ENCODE data around the gene IRAK1.

Gene IRAK1

DNA sequence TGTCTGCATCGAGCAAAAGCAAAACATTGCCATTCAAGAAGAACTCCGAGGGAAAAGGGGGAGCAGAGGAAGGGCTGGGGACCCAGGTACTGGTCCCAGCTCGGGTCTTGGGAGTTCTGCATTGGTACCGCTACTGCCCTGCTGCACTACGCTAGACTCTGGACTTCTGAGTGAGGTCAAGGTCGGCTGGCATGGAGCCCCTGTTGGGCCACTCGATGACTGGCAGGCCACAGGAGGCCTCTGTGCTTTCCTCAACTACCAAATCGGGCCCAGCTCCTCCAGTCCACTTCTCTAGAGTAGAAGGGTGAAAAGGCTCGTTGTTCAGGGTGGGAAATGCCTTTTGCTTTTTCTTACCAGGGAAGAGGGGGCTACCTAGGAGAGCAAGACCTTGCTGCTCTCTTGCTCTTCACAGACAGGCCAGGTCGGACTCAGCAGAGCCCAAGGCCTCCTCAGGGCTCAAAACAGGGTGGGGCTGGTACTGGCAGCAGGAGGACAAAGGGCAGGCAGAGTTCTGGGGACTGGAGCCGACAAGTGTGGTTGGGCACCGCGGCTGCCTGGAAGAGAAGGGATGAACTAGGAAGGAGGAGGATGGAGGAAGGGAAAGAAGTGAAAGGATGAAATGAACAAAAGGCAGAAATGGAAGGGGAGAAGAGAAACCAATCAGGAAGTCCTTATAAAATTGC lies 8.9 kb upstream of the IRAK1 start:
- CTCF ChIA-PET = interaction anchor here (0.6 to 4.7 kb wide), 6 partner anchors 13 to 278 kb away, joined by 3 to 29 read pairs (median 5); no protein-coding TSS in a partner anchor
- Histone ChIP-seq H3K9me3 (ENCODE audit: control insufficient read depth, insufficient read depth, low read depth, low read length) (no peaks in the 10 kb centered on the region), H3K27ac (ENCODE audit: extremely low read depth, low read depth, low read length) (no peak overlapping the region), H3K4me3 (ENCODE audit: low read depth, low read length) (no peak overlapping the region), H3K36me3 (ENCODE audit: control insufficient read depth in 2 of 2, insufficient read depth in 1 of 2, low read length in 2 of 2) (peaks cover 0 to 64% of the 10 kb centered on the region in 2 experiments; a peak in 1 of 3 replicates), H3K4me1 (ENCODE audit: control insufficient read depth, insufficient read depth, low read length) (no peaks in the 10 kb centered on the region)
- no peak for TF ChIP-seq ZNF354C (tag by site-specific recombination; IDR thresholded peaks at IDR 0.05; ENCODE audit: borderline replicate concordance, low read depth)
- peak; percentile 62; the same call in 1 of the 2 replicates for TF ChIP-seq PRDM1 (tag by site-specific recombination; IDR thresholded peaks at IDR 0.05)
- TF ChIP-seq ZIC2 (tag by site-specific recombination; IDR thresholded peaks at IDR 0.05) = no peak
- POLR2A ChIA-PET = interaction anchor here (0.6 kb wide), 1 partner anchor 64 kb away, joined by 3 read pairs; no protein-coding TSS in a partner anchor

DNA sequence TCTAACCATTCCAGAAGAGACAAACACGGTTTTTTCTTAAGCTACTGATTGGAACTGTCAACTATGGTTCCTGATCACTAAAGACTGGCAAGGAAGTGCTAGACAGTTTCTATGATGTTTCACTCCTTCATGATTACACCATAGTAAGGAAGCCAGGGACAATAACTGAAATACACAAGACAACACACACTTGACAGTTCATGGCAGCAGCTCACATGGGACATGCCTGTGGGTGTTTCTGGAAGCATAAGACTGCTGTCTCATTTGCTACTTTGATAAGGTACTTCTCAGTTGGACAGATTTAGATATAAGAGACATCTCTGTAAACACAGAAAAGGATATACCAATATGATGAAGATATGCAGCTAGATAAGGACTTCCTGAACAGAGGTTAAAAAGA lies 8.3 kb upstream of the IRAK1 start:
- H3K4me1 ChIP-seq (ENCODE audit: control insufficient read depth, insufficient read depth, low read length) = peaks cover 3% of the 10 kb centered on the region; the same call in 1 of the 2 replicates
- no peak overlapping the region for H3K4me3 ChIP-seq (ENCODE audit: low read depth, low read length)
- H3K27ac ChIP-seq (ENCODE audit: extremely low read depth, low read depth, low read length) = no peak overlapping the region
- H3K9me3 ChIP-seq (ENCODE audit: control insufficient read depth, insufficient read depth, low read depth, low read length) = no peaks in the 10 kb centered on the region
- POLR2A ChIA-PET = no interaction called here
- H3K36me3 ChIP-seq (ENCODE audit: control insufficient read depth in 2 of 2, insufficient read depth in 1 of 2, low read length in 2 of 2) = peaks cover 0 to 64% of the 10 kb centered on the region in 2 experiments; a peak in 1 of 3 replicates
- CTCF ChIA-PET = interaction anchor here (1.0 to 4.7 kb wide), 2 partner anchors 14 to 18 kb away, joined by 4 to 29 read pairs; no protein-coding TSS in a partner anchor
- TF ChIP-seq ZFP37 (tag by site-specific recombination; IDR thresholded peaks at IDR 0.05) = no peak
- TF ChIP-seq ZNF366 (tag by site-specific recombination; conservative IDR thresholded peaks at IDR 0.05) = no peak
- no peak for TF ChIP-seq ZBTB17 (tag by site-specific recombination; IDR thresholded peaks at IDR 0.05)
- no peak for TF ChIP-seq ZSCAN18 (tag by site-specific recombination; IDR thresholded peaks at IDR 0.05)
- no peak for TF ChIP-seq ZEB2 (tag by site-specific recombination; IDR thresholded peaks at IDR 0.05)
- no peak for TF ChIP-seq ZSCAN4 (tag by site-specific recombination; IDR thresholded peaks at IDR 0.05)

- POLR2A ChIA-PET = interaction anchor here (0.9 kb wide), 1 partner anchor 17 kb away, joined by 3 read pairs; no protein-coding TSS in a partner anchor
- peaks cover 0 to 54% of the 10 kb centered on the region in 2 experiments; a peak in 1 of 3 replicates for H3K36me3 ChIP-seq (ENCODE audit: control insufficient read depth in 2 of 2, insufficient read depth in 1 of 2, low read length in 2 of 2)
- no peaks in the 10 kb centered on the region for H3K9me3 ChIP-seq (ENCODE audit: control insufficient read depth, insufficient read depth, low read depth, low read length)
- no peak overlapping the region for H3K4me3 ChIP-seq (ENCODE audit: low read depth, low read length)
- peaks cover 5% of the 10 kb centered on the region; the same call in 1 of the 2 replicates for H3K4me1 ChIP-seq (ENCODE audit: control insufficient read depth, insufficient read depth, low read length)
- TF ChIP-seq ZNF48 (tag by site-specific recombination; IDR thresholded peaks at IDR 0.05) (no peak), ZNF843 (tag by site-specific recombination; IDR thresholded peaks at IDR 0.05) (no peak), ZNF639 (tag by site-specific recombination; IDR thresholded peaks at IDR 0.05) (no peak), ZBTB7A (tag by site-specific recombination; IDR thresholded peaks at IDR 0.05; ENCODE audit: low read depth) (no peak), OVOL3 (tag by site-specific recombination; IDR thresholded peaks at IDR 0.05) (no peak), TCF7L2 (IDR thresholded peaks at IDR 0.05; ENCODE audit: borderline replicate concordance, low read depth, low read length) (no peak), SALL2 (tag by site-specific recombination; IDR thresholded peaks at IDR 0.05; ENCODE audit: borderline replicate concordance) (no peak)
- CTCF ChIA-PET = interaction anchor here (0.5 to 4.7 kb wide), 3 partner anchors 13 to 369 kb away, joined by 3 to 29 read pairs (median 3); no protein-coding TSS in a partner anchor
- no peak overlapping the region for H3K27ac ChIP-seq (ENCODE audit: extremely low read depth, low read depth, low read length)
These were observed 7.3 kb upstream of the IRAK1 start for GRCh38 chrX:154027022-154027402.
